ENCODE measurements around the gene CD58.
"Not testable (repeated sequence)": the region's sequence is repeated elsewhere in the genome, so short reads cannot be mapped to it uniquely, and the experiment has no call there.

GRCh38 chr1:116591006-116591950 is 20.5 kb upstream of the CD58 start:
- TF ChIP-seq, protein P1, sequence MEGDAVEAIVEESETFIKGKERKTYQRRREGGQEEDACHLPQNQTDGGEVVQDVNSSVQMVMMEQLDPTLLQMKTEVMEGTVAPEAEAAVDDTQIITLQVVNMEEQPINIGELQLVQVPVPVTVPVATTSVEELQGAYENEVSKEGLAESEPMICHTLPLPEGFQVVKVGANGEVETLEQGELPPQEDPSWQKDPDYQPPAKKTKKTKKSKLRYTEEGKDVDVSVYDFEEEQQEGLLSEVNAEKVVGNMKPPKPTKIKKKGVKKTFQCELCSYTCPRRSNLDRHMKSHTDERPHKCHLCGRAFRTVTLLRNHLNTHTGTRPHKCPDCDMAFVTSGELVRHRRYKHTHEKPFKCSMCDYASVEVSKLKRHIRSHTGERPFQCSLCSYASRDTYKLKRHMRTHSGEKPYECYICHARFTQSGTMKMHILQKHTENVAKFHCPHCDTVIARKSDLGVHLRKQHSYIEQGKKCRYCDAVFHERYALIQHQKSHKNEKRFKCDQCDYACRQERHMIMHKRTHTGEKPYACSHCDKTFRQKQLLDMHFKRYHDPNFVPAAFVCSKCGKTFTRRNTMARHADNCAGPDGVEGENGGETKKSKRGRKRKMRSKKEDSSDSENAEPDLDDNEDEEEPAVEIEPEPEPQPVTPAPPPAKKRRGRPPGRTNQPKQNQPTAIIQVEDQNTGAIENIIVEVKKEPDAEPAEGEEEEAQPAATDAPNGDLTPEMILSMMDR (IDR thresholded peaks at IDR 0.05) = not testable (repeated sequence)
- not testable (repeated sequence) for TF ChIP-seq EP300 (IDR thresholded peaks at IDR 0.05)

Measured in ovary (tissue), 3 donors.